ENCODE data around the gene NFKBIE.

NFKBIE gene

DNA sequence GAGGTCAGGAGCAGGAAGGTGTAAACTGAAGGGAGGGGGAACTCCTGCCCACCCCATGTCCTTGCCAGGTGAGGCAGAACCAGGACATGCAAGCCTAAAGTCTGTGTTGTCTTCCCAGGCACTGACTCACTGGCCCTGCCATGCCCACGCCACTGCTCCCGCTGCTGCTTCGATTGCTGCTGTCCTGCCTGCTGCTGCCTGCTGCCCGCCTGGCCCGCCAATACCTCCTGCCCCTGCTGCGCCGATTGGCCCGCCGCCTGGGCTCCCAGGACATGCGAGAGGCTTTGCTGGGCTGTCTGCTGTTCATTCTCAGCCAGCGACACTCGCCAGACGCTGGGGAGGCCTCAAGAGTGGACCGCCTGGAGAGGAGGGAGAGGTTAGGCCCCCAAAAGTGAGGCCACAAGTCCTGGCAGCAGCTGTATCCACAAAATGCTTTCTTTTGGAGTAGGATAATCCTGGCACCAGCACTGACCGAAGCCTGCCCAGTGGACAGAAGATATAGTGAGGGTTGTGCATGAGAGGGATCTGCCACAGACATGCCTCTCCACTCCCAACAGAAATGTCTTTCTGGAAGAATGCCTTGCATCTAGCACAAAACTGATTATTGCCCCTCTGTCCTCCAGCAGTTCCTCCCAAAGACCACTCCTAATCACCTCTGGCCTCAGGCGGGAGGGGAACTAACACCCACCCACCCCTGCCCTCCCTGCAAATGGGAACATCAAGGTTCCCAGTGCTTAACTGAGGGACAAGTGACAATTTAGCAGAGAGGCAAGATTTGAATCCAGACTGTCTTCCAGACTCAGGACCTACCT is 47.8 kb downstream of the NFKBIE start:
- Histone ChIP-seq H3K9me3 (no peaks in the 10 kb centered on the region), H3K4me3 (no peak overlapping the region), H3K36me3 (no peaks in the 10 kb centered on the region), H3K27me3 (no peaks in the 10 kb centered on the region), H3K9ac (no peak overlapping the region), H3K4me1 (peaks cover 54% of the 10 kb centered on the region), H3K27ac (no peak overlapping the region), H3K4me2 (peak overlapping the region; percentile 52; the same call in 1 of the 2 replicates), H4K20me1 (no peaks in the 10 kb centered on the region)
- no peak for TF ChIP-seq Cebpa-rat (IDR thresholded peaks at IDR 0.05)

DNA sequence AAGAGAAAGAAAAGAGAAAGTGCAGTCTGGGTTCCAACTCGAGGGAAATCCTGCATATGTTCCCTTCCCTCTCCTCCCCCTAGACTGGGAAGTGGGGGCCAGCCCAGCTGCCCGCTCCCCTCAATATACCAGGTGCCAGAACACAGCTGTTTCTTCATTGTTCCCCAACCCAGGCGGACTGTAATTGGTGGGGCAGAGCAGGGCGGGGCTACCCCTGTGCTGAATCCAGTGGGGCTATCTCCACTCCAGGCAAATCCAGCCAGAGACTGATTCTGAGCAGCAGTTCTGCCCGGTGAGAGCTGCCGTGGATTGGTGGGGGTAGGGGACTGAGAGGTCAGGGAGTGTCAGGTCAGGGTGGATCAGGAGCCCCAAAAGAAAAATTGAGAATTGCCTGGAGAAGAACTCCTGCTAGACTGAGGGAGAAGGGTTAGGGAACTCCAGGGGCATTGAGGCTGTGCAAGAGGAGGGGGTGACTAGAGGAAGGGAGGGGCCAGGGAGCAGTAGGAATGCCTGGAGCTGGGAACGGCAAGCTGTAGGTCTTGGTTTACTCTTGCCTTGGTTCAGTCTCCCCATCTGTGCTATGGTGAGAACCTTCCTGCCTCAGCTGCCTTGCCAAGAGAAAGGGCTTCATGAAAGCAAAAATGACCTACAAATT is 48.5 kb downstream of the NFKBIE start, which contains the start of gene MYMX:
Gene MYMX (plus strand): TSS at position 250 of the 655 bp plus-strand sequence. CDS start 546 bp downstream, outside the sequence.
- H3K4me1 ChIP-seq, result peaks cover 49% of the 10 kb centered on the region
- no peaks in the 10 kb centered on the region for H3K36me3 ChIP-seq
- no peaks in the 10 kb centered on the region for H3K9me3 ChIP-seq
- H3K27ac ChIP-seq, result no peak within 1 kb of the TSS
- no peaks in the 10 kb centered on the region for H3K27me3 ChIP-seq
- H4K20me1 ChIP-seq, result no peaks in the 10 kb centered on the region
- TF ChIP-seq Cebpa-rat (IDR thresholded peaks at IDR 0.05), result no peak
- peak within 1 kb of the TSS; percentile 52 for H3K4me2 ChIP-seq
- H3K4me3 ChIP-seq, result no peak within 1 kb of the TSS
- no peak within 1 kb of the TSS for H3K9ac ChIP-seq

DNA sequence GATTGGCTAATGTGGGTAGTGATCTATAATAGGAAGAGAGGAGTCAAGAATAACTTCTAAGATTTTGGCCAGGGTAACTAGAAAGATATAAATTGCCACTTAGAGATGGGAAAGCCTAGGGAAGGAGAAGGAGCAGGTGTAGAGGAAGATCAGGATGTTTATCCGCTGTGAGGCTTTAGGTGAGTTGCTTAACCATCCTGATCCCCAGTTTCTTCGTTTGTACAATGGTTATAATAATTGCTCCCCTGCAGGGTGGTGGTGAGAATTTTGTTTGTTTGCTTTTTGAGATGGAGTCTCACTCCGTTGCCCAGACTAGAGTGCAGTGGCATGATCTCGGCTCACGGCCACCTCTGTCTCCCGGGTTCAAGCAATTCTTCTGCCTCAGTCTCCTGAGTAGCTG is 51.0 kb downstream of the NFKBIE start:
- Histone ChIP-seq H3K4me3 (no peak overlapping the region), H3K36me3 (no peaks in the 10 kb centered on the region), H3K4me1 (peaks cover 30% of the 10 kb centered on the region), H4K20me1 (no peaks in the 10 kb centered on the region), H3K27me3 (no peaks in the 10 kb centered on the region), H3K27ac (no peak overlapping the region), H3K4me2 (no peak overlapping the region), H3K9me3 (no peaks in the 10 kb centered on the region), H3K9ac (no peak overlapping the region)
- no peak for TF ChIP-seq Cebpa-rat (IDR thresholded peaks at IDR 0.05)

DNA sequence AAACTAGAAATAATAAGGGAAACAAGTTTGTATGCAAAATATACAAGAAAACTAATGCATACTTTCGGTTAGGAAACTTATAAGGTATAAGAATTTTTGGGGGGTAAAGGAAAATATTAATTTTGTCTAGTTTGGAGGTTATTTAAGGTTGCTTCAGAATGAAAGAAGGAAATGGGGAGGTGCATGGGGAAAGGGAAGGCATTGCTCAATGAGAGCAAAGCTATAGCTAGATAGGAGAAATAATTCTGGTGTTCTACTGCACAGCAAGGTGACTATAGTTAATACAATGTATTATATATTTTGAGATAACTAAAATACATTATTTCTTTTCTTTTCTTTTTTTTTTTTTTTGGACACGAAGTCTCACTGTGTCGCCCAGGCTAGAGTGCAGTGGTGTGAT is 54.1 kb downstream of the NFKBIE start:
- H3K27ac ChIP-seq, result no peak overlapping the region
- no peak overlapping the region for H3K4me2 ChIP-seq
- H3K36me3 ChIP-seq, result no peaks in the 10 kb centered on the region
- no peaks in the 10 kb centered on the region for H3K9me3 ChIP-seq
- no peak overlapping the region for H3K4me3 ChIP-seq
- H3K4me1 ChIP-seq, result peaks cover 4% of the 10 kb centered on the region; the same call in 1 of the 2 replicates
- no peaks in the 10 kb centered on the region for H4K20me1 ChIP-seq
- no peak for TF ChIP-seq Cebpa-rat (IDR thresholded peaks at IDR 0.05)
- H3K27me3 ChIP-seq, result no peaks in the 10 kb centered on the region
- H3K9ac ChIP-seq, result no peak overlapping the region
